ENCODE results near the gene CCDC33.

The CCDC33 gene

GRCh38 chr15:74252291-74252690, 16.2 kb downstream of the CCDC33 start:
- Histone ChIP-seq H3K36me3 (ENCODE audit: insufficient read depth, low read length) (no peaks in the 10 kb centered on the region), H3K4me3 (ENCODE audit: low read length) (no peak overlapping the region), H3K9me3 (ENCODE audit: insufficient read depth, low read depth, low read length) (no peaks in the 10 kb centered on the region), H3K9ac (ENCODE audit: low read depth, low read length) (no peak overlapping the region), H3K4me1 (ENCODE audit: insufficient read depth, low read length) (no peaks in the 10 kb centered on the region), H3K27ac (ENCODE audit: low read depth, low read length) (no peak overlapping the region), H3K27me3 (ENCODE audit: insufficient read depth, low read length) (no peaks in the 10 kb centered on the region)
- 94% methylated on average over 6 of the region's 6 CpGs for WGBS

DNA sequence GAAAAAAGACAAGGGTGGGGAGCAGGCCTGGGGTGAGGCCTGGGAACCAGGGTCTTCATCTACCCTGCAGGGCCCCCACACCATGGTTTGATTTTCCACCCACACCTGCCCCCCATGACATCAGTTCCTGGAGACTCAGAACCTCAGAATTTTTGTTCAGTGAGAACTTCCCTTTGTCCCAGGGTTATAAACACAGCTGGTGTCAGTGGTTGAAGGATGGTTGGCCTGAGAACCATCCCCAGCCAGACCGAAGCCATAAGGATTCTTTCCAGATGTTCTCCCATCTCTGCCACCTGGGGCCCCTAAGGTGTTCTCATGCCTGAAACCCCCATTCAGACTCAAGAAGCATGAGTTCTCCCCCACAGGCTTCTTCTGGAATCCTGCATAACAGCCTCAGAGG, 16.6 kb downstream of the CCDC33 start:
- Histone ChIP-seq H3K27ac (ENCODE audit: low read depth, low read length) (no peak overlapping the region), H3K4me1 (ENCODE audit: insufficient read depth, low read length) (no peaks in the 10 kb centered on the region), H3K9me3 (ENCODE audit: insufficient read depth, low read depth, low read length) (no peaks in the 10 kb centered on the region), H3K4me3 (ENCODE audit: low read length) (no peak overlapping the region), H3K9ac (ENCODE audit: low read depth, low read length) (no peak overlapping the region), H3K36me3 (ENCODE audit: insufficient read depth, low read length) (no peaks in the 10 kb centered on the region), H3K27me3 (ENCODE audit: insufficient read depth, low read length) (no peaks in the 10 kb centered on the region)
- WGBS: 82% methylated on average over 1 of the region's 1 CpG

DNA sequence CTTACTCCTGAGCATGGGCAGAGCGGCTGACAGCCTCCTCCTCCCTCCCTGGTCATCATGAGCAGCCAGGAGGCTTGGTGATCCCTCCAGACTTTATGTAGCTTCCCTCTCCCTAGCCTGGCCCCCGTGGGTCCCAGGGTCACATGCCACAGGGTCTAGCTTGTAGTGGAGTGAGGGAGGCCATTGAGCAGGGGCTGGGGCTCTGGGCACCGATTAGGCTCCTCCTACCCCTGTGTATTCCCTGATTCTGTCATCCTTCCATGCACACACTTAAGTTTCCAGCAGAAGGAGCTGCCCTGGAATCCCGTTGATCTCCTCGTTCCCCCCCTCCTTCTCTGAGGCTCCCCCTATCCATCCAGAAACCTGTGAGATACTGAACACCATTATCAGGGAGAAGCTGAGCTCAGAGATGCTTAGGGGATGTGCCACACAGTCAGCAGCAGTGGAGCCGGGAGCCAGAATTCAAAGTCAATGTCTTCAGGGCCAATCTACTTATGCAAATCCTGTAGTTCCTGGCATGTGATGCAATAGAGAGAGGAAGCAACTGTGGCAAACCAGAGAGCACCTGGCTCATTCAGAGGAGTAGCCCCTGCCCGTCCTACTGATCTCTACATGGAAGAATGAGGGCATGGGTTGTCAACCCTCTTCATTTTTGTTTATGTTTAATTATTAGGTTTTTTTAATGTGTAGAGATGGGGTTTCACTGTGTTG, 17.2 kb downstream of the CCDC33 start:
- H3K27me3 ChIP-seq (ENCODE audit: insufficient read depth, low read length): no peaks in the 10 kb centered on the region
- H3K9me3 ChIP-seq (ENCODE audit: insufficient read depth, low read depth, low read length): no peaks in the 10 kb centered on the region
- no peak overlapping the region for H3K9ac ChIP-seq (ENCODE audit: low read depth, low read length)
- H3K27ac ChIP-seq (ENCODE audit: low read depth, low read length): no peak overlapping the region
- no peaks in the 10 kb centered on the region for H3K36me3 ChIP-seq (ENCODE audit: insufficient read depth, low read length)
- no peak overlapping the region for H3K4me3 ChIP-seq (ENCODE audit: low read length)
- no peaks in the 10 kb centered on the region for H3K4me1 ChIP-seq (ENCODE audit: insufficient read depth, low read length)
- 58% methylated on average over 7 of the region's 7 CpGs for WGBS

GRCh38 chr15:74257105-74257504, 21.0 kb downstream of the CCDC33 start:
- Histone ChIP-seq H3K4me3 (ENCODE audit: low read length) (no peak overlapping the region), H3K4me1 (ENCODE audit: insufficient read depth, low read length) (no peaks in the 10 kb centered on the region), H3K9ac (ENCODE audit: low read depth, low read length) (no peak overlapping the region), H3K9me3 (ENCODE audit: insufficient read depth, low read depth, low read length) (no peaks in the 10 kb centered on the region), H3K27ac (ENCODE audit: low read depth, low read length) (no peak overlapping the region), H3K36me3 (ENCODE audit: insufficient read depth, low read length) (no peaks in the 10 kb centered on the region), H3K27me3 (ENCODE audit: insufficient read depth, low read length) (no peaks in the 10 kb centered on the region)
- 87% methylated on average over 6 of the region's 6 CpGs for whole genome bisulfite sequencing

DNA sequence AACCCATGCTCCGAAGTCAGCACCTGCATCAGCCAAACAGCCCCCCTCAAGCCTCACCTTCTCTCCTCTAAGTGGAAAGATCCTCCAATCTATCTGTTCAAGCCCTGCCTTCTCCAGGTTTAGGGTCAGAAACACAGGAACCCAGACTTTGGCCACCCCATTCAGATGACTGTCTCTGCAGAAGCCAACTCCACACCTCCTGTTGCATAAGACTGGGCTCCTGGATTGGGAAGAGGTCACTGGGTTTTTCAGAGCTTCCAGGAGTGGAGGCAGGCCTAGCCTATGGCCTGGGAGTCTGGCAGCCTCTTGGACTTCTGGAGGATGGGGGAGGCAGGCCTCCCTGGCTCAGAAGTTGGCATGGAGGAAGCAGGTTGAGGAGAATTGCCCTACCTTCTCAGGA, 21.5 kb downstream of the CCDC33 start:
- Histone ChIP-seq H3K27me3 (ENCODE audit: insufficient read depth, low read length) (no peaks in the 10 kb centered on the region), H3K36me3 (ENCODE audit: insufficient read depth, low read length) (no peaks in the 10 kb centered on the region), H3K4me1 (ENCODE audit: insufficient read depth, low read length) (no peaks in the 10 kb centered on the region), H3K27ac (ENCODE audit: low read depth, low read length) (no peak overlapping the region), H3K4me3 (ENCODE audit: low read length) (no peak overlapping the region), H3K9ac (ENCODE audit: low read depth, low read length) (no peak overlapping the region), H3K9me3 (ENCODE audit: insufficient read depth, low read depth, low read length) (no peaks in the 10 kb centered on the region)
- WGBS: 86% methylated on average over 1 of the region's 1 CpG

- H3K9ac ChIP-seq (ENCODE audit: low read depth, low read length): no peak overlapping the region
- H3K4me3 ChIP-seq (ENCODE audit: low read length): no peak overlapping the region
- no peak overlapping the region for H3K27ac ChIP-seq (ENCODE audit: low read depth, low read length)
- 80% methylated on average over 7 of the region's 7 CpGs for WGBS
- H3K9me3 ChIP-seq (ENCODE audit: insufficient read depth, low read depth, low read length): no peaks in the 10 kb centered on the region
- H3K4me1 ChIP-seq (ENCODE audit: insufficient read depth, low read length): peaks cover 7% of the 10 kb centered on the region
- no peaks in the 10 kb centered on the region for H3K27me3 ChIP-seq (ENCODE audit: insufficient read depth, low read length)
- no peaks in the 10 kb centered on the region for H3K36me3 ChIP-seq (ENCODE audit: insufficient read depth, low read length)
Measured at GRCh38 chr15:74258456-74259291, 22.5 kb downstream of the CCDC33 start.

DNA sequence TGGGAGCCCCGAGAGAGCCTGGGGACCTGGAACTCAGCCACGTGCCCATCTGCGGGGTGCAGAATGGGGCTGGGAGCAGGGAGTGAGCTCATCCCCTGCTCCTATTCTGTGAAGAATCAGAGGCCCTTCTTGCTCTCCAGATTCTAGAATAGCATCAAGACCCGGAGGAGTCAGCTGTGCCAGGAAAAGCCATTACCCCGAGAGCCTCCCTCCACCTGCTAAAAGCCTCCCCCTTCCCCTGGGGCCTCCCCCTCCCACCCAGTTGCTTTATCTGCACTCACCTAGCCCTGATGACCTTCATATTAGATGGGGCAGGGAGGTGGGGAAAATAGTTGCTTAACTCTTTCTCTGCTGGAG, 23.1 kb downstream of the CCDC33 start:
- H3K4me3 ChIP-seq (ENCODE audit: low read length): no peak overlapping the region
- no peaks in the 10 kb centered on the region for H3K27me3 ChIP-seq (ENCODE audit: insufficient read depth, low read length)
- no peak overlapping the region for H3K9ac ChIP-seq (ENCODE audit: low read depth, low read length)
- H3K36me3 ChIP-seq (ENCODE audit: insufficient read depth, low read length): no peaks in the 10 kb centered on the region
- peaks cover 13% of the 10 kb centered on the region for H3K4me1 ChIP-seq (ENCODE audit: insufficient read depth, low read length)
- no peaks in the 10 kb centered on the region for H3K9me3 ChIP-seq (ENCODE audit: insufficient read depth, low read depth, low read length)
- no peak overlapping the region for H3K27ac ChIP-seq (ENCODE audit: low read depth, low read length)
- WGBS: 70% methylated on average over 5 of the region's 5 CpGs

DNA sequence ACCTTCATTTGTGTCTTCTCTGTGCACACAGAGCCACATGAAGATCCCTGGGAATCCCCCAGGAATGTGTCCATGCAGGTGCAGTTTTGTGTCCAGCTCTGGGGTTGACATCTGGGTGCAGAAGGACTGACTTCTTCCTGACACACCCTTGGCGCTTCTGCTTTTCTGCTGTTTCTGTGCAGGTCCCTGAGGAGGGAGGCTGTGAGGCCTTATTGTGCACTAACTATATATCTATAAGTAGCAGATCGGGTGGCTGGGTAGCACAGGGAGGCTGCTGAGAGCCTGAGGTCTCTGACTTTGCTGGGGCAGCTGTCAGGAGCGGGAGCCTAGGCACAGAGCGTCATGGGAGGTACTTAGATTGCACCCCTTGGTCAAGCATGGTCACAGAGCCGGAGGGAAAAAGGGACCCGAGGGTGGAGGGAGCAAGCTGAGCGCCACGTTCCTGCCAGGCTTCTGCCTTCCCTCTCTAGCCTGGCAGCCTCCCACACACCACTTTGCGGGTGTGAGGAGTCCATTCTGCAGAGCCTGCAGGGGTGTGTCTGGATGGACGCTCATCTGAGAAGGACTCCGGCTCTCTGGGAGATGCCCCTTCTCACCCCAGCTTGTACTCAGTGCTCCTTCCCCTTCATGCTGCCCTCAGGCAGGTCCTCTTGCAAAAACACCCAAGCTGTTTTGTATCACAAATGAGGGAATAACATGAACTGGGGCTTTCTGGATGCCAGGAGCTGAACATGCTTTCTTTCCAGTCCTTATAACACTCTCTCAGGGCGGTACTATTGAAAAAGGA, 23.9 kb downstream of the CCDC33 start:
- peaks cover 19% of the 10 kb centered on the region for H3K4me1 ChIP-seq (ENCODE audit: insufficient read depth, low read length)
- H3K27ac ChIP-seq (ENCODE audit: low read depth, low read length): no peak overlapping the region
- no peaks in the 10 kb centered on the region for H3K27me3 ChIP-seq (ENCODE audit: insufficient read depth, low read length)
- no peak overlapping the region for H3K9ac ChIP-seq (ENCODE audit: low read depth, low read length)
- H3K9me3 ChIP-seq (ENCODE audit: insufficient read depth, low read depth, low read length): no peaks in the 10 kb centered on the region
- no peaks in the 10 kb centered on the region for H3K36me3 ChIP-seq (ENCODE audit: insufficient read depth, low read length)
- no peak overlapping the region for H3K4me3 ChIP-seq (ENCODE audit: low read length)
- WGBS: 83% methylated on average over 10 of the region's 12 CpGs

- H3K27me3 ChIP-seq (ENCODE audit: insufficient read depth, low read length): no peaks in the 10 kb centered on the region
- no peaks in the 10 kb centered on the region for H3K36me3 ChIP-seq (ENCODE audit: insufficient read depth, low read length)
- 90% methylated on average over 3 of the region's 3 CpGs for WGBS
- no peak overlapping the region for H3K4me3 ChIP-seq (ENCODE audit: low read length)
- peaks cover 19% of the 10 kb centered on the region for H3K4me1 ChIP-seq (ENCODE audit: insufficient read depth, low read length)
- H3K27ac ChIP-seq (ENCODE audit: low read depth, low read length): no peak overlapping the region
- no peak overlapping the region for H3K9ac ChIP-seq (ENCODE audit: low read depth, low read length)
- H3K9me3 ChIP-seq (ENCODE audit: insufficient read depth, low read depth, low read length): no peaks in the 10 kb centered on the region
Measured at GRCh38 chr15:74261041-74261440, 24.9 kb downstream of the CCDC33 start.

- Histone ChIP-seq H3K4me3 (ENCODE audit: low read length) (no peak overlapping the region), H3K27me3 (ENCODE audit: insufficient read depth, low read length) (no peaks in the 10 kb centered on the region), H3K9me3 (ENCODE audit: insufficient read depth, low read depth, low read length) (no peaks in the 10 kb centered on the region), H3K36me3 (ENCODE audit: insufficient read depth, low read length) (no peaks in the 10 kb centered on the region), H3K9ac (ENCODE audit: low read depth, low read length) (no peak overlapping the region), H3K4me1 (ENCODE audit: insufficient read depth, low read length) (peaks cover 19% of the 10 kb centered on the region), H3K27ac (ENCODE audit: low read depth, low read length) (no peak overlapping the region)
- WGBS: 85% methylated on average over 8 of the region's 8 CpGs
Measured at GRCh38 chr15:74261685-74262084, 25.6 kb downstream of the CCDC33 start.

DNA sequence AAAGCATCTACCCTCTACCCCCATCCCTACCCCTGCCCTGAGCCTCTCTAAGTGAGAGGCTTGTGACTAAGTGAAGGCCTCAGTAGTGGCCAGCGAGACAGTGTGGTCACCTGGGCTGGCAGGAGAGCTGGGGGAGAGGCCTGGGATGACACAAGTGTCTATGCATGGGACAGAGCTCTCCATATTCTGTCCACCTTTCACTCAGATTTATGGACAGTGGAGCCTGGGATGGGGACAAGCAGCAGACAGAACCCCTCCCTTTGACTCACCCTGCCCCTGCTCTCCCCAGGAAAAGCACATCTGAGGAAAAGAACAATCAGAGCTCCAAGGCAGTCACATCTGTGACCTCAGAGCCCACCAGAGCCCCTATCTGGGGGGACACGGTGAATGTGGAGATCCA, 26.0 kb downstream of the CCDC33 start:
- no peaks in the 10 kb centered on the region for H3K36me3 ChIP-seq (ENCODE audit: insufficient read depth, low read length)
- no peaks in the 10 kb centered on the region for H3K27me3 ChIP-seq (ENCODE audit: insufficient read depth, low read length)
- H3K9ac ChIP-seq (ENCODE audit: low read depth, low read length): no peak overlapping the region
- peaks cover 19% of the 10 kb centered on the region for H3K4me1 ChIP-seq (ENCODE audit: insufficient read depth, low read length)
- H3K9me3 ChIP-seq (ENCODE audit: insufficient read depth, low read depth, low read length): no peaks in the 10 kb centered on the region
- H3K4me3 ChIP-seq (ENCODE audit: low read length): no peak overlapping the region
- WGBS: 92% methylated on average over 2 of the region's 2 CpGs
- H3K27ac ChIP-seq (ENCODE audit: low read depth, low read length): no peak overlapping the region
